22Rv1 (cell line): ENCODE measurements around the gene TRAF3.

Source experiments
- CTCF ChIP-seq: fragments of 450-650 bp; IDR thresholded peaks from 2 replicates; pipeline ENCODE4 v1.5.1; 2017; ENCODE audit warnings: mild to moderate bottlenecking
- ZFX ChIP-seq: fragments of 450-650 bp; IDR thresholded peaks from 2 replicates; pipeline ENCODE4 v1.6.1; 2017; ENCODE audit warnings: antibody characterized with exemption, borderline replicate concordance

- TF ChIP-seq CTCF (no peak), ZFX (no peak)
Observed at GRCh38 chr14:102748806-102749205, 28.4 kb upstream of the TRAF3 start.
